GM19463 (cell line): ENCODE results near the gene SLC25A26.

Experiments used
- ATAC-seq: cut with Tn5 transposase; IDR thresholded peaks from one replicate; pipeline ENCODE4 v1.9.1; 2021; ENCODE audit warnings: mild to moderate bottlenecking, moderate library complexity; ENCODE audit not compliant: unreplicated experiment

The SLC25A26 gene

GRCh38 chr3:66393333-66394005, 172.7 kb downstream of the SLC25A26 start:
- ATAC-seq = peak; percentile 23

- ATAC-seq = peak; percentile 89
Measured at GRCh38 chr3:66394019-66394752, 173.4 kb downstream of the SLC25A26 start.

- no peak for ATAC-seq
Measured at GRCh38 chr3:66394753-66395249, 174.0 kb downstream of the SLC25A26 start.

- ATAC-seq = no peak
Measured at GRCh38 chr3:66395635-66396034, 174.8 kb downstream of the SLC25A26 start.

- no peak for ATAC-seq
Measured at GRCh38 chr3:66396161-66396760, 175.5 kb downstream of the SLC25A26 start.

GRCh38 chr3:66396888-66397287, 176.1 kb downstream of the SLC25A26 start:
- no peak for ATAC-seq

GRCh38 chr3:66397745-66398144, 176.9 kb downstream of the SLC25A26 start:
- no peak for ATAC-seq

GRCh38 chr3:66398228-66399025, 177.6 kb downstream of the SLC25A26 start:
- ATAC-seq = no peak

GRCh38 chr3:66399529-66400232, 178.9 kb downstream of the SLC25A26 start:
- no peak for ATAC-seq

- ATAC-seq = no peak
Measured at GRCh38 chr3:66400411-66401156, 179.8 kb downstream of the SLC25A26 start.

GRCh38 chr3:66401157-66401550, 180.4 kb downstream of the SLC25A26 start:
- ATAC-seq = no peak

GRCh38 chr3:66401675-66402491, 181.1 kb downstream of the SLC25A26 start:
- no peak for ATAC-seq

- no peak for ATAC-seq
Measured at GRCh38 chr3:66402596-66403290, 181.9 kb downstream of the SLC25A26 start.

- ATAC-seq = no peak
Measured at GRCh38 chr3:66403323-66403990, 182.7 kb downstream of the SLC25A26 start.

- no peak for ATAC-seq
Measured at GRCh38 chr3:66404197-66404596, 183.4 kb downstream of the SLC25A26 start.

GRCh38 chr3:66404903-66405700, 184.3 kb downstream of the SLC25A26 start:
- no peak for ATAC-seq

GRCh38 chr3:66405701-66406091, 184.9 kb downstream of the SLC25A26 start:
- no peak for ATAC-seq
